ENCODE data around the gene CT47A7.
"Not testable (repeated sequence)": the region's sequence is repeated elsewhere in the genome, so short reads cannot be mapped to it uniquely, and the experiment has no call there.

CT47A7 gene

GRCh38 chrX:120956500-120956899, at the start of gene CT47A7:
Gene CT47A7, minus strand, starts transcription at chrX:120956600. Its CDS starts 255 bp downstream, at chrX:120956345.
- DNase-seq: not testable (repeated sequence)

- no peak for DNase-seq
Measured at GRCh38 chrX:121000589-121000988, 44.2 kb upstream of the CT47A7 start.

GRCh38 chrX:120999413-120999812, 43.0 kb upstream of the CT47A7 start:
- no peak for DNase-seq

- DNase-seq: not testable (repeated sequence)
Measured at GRCh38 chrX:120985660-120986059, 29.3 kb upstream of the CT47A7 start, which contains the start of gene CT47A1. Gene CT47A1, minus strand, starts transcription at chrX:120985760. Its CDS starts 231 bp downstream, at chrX:120985529.

All from DMS 273 treated with DMSO at 0.1 percent for 48 hours (cell line).